ENCODE data around the gene MLH1.

The MLH1 gene

DNA sequence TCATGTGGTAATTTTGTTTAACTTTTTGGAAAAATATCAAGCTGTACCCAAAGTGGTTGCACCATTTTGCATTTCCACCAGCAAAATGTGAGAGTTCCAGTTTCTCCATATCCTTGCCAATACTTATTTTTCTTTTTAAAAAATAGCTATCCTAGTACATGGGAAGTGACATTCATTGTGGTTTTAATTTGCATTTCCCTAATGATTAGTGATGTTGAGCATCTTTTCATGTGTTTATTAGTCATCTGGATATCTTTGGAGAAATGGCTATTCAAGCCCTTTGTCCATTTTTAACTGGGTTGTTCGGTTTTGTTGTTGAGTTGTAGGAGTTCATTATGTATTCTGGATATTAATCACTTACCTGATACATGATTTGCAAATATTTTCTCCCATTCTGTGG lies 29.0 kb upstream of the MLH1 start:
- DNase-seq (ENCODE audit: extremely low read depth, low read depth): no peak
- TF ChIP-seq, protein P1, sequence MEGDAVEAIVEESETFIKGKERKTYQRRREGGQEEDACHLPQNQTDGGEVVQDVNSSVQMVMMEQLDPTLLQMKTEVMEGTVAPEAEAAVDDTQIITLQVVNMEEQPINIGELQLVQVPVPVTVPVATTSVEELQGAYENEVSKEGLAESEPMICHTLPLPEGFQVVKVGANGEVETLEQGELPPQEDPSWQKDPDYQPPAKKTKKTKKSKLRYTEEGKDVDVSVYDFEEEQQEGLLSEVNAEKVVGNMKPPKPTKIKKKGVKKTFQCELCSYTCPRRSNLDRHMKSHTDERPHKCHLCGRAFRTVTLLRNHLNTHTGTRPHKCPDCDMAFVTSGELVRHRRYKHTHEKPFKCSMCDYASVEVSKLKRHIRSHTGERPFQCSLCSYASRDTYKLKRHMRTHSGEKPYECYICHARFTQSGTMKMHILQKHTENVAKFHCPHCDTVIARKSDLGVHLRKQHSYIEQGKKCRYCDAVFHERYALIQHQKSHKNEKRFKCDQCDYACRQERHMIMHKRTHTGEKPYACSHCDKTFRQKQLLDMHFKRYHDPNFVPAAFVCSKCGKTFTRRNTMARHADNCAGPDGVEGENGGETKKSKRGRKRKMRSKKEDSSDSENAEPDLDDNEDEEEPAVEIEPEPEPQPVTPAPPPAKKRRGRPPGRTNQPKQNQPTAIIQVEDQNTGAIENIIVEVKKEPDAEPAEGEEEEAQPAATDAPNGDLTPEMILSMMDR (IDR thresholded peaks at IDR 0.05; ENCODE audit: low read depth, low read length, missing control alignments): no peak
- no peak overlapping the region for H3K4me3 ChIP-seq (replicated peaks; ENCODE audit: low read depth, low read length)

DNA sequence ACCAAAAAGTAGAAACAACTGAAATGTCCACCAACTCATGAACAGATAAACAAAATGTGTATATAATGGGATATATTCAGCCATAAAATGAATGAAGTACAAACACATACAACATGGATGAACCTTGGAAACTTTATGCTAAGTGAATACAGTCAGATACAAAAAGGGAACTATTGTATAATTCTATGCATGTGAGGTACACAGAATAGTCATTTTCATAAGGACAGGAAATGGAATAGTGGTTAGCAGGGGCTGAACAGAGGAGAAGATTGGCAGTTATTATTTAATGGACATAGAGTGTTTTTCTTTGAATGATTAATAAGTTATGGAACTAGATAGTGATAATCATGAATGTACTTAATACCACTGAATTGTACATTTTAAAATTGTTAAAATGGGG lies 28.5 kb upstream of the MLH1 start:
- DNase-seq (ENCODE audit: extremely low read depth, low read depth): no peak
- no peak overlapping the region for H3K4me3 ChIP-seq (replicated peaks; ENCODE audit: low read depth, low read length)
- TF ChIP-seq, protein P1 (IDR thresholded peaks at IDR 0.05; ENCODE audit: low read depth, low read length, missing control alignments): no peak

DNA sequence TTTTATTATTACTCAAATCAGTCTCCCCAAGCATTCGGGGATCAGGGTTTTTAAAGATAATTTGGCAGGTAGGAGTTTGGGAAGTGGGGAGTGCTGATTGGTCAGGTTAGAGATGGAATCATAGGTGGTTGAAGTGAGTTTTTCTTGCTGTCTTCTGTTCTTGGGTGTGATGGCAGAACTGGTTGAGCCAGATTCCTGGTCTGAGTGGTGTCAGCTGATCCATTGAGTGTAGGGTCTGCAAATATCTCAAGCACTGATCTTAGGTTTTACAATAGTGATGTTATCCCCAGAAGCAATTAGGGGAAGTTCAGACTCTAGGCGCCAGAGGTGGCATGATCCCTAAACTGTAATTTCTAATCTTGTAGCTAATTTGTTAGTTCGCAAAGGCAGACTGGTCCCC lies 27.9 kb upstream of the MLH1 start:
- DNase-seq (ENCODE audit: extremely low read depth, low read depth): no peak
- TF ChIP-seq, protein P1 (IDR thresholded peaks at IDR 0.05; ENCODE audit: low read depth, low read length, missing control alignments): no peak
- H3K4me3 ChIP-seq (replicated peaks; ENCODE audit: low read depth, low read length): no peak overlapping the region

DNA sequence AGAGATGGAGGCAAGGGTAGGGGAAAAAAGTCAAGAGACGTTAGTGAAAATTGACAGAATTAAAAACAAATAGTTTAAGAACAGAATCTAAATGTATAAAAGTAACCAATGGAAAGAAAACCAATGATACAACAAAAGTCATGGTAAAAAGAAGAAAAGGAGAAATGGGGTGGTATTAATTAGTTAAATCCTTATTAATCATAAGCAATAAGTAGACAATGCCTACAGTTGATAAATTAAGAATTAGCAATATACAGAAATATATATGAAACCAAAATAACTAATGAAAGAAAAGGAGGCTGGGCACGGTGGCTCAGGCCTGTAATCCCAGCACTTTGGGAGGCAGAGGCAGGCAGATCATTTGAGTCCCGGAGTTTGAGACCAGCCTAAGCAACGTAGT lies 24.2 kb upstream of the MLH1 start:
- no peak for DNase-seq (ENCODE audit: extremely low read depth, low read depth)
- TF ChIP-seq, protein P1 (IDR thresholded peaks at IDR 0.05; ENCODE audit: low read depth, low read length, missing control alignments): no peak
- H3K4me3 ChIP-seq (replicated peaks; ENCODE audit: low read depth, low read length): no peak overlapping the region

DNA sequence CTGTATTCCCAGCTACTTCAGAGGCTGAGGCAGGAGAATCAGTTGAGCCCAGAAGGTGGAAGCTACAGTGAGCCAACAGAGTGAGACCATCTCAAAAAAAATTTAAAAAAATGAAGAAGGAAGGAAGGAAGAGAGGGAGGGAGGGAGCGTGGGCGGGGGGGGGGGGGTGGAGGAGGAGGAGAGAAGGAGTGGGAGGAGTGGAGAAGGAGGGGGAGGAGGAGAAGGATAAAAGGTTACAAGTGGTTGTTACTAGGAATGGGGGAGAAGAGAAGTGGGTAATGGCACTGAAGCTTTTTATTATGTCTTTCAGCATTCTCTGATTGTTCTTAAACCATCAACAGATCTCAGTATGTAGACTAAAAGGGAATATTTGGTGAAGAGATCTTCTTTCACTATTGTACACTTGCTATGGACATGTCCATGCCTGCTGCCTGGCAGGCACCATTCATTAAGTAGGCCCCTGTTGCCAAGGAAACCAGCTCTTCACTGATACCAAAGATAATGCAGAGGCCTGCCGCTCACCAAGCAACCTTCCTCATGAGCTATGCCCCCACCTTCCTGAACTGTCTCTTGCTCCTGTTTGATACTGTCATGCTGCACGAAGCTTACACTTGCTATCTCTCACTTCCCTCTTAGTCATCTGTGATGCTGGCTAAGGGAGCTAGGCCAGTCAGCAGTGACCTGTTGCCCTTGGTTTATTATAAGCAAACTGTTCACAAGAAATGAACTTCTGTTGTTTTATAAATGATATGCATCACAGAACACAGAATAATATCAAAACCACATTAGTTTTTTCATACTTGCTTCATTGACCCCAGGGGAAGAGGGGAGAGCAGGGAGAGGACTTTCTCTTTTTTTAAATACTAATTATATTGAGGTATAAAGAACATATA lies 23.5 kb upstream of the MLH1 start:
- TF ChIP-seq, protein P1 (IDR thresholded peaks at IDR 0.05; ENCODE audit: low read depth, low read length, missing control alignments): no peak
- peak; percentile 52 for DNase-seq (ENCODE audit: extremely low read depth, low read depth)

DNA sequence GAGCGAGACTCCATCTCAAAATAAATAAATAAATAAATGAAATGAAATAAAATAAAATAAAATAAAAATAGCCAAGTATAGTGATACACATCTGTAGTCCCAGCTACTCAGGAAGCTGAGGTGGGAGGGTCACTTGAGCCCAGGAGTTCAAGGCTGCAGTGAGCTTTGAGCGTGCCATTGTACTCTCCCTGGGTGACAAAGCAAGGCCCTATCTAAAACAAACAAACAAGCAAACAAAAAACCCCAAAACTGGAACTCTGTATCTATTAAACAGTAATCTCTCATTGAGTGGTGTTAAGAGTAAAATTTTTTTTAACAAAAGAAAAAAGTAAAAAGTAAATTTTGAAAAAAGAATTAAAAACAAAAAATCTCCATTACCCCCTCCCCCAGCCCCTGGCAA lies 21.2 kb upstream of the MLH1 start:
- TF ChIP-seq, protein P1 (IDR thresholded peaks at IDR 0.05; ENCODE audit: low read depth, low read length, missing control alignments): no peak
- H3K4me3 ChIP-seq (replicated peaks; ENCODE audit: low read depth, low read length): no peak overlapping the region
- no peak for DNase-seq (ENCODE audit: extremely low read depth, low read depth)

More for the DNA sequence above, 23.5 kb upstream of the MLH1 start:
- no peak overlapping the region for H3K4me3 ChIP-seq (replicated peaks; ENCODE audit: low read depth, low read length)
